A673 (cell line): ENCODE results near the gene UBE2E2.

Experiments
- CTCF ChIP-seq: fragments of 300-800, 200-600 bp; sonication (generic); conservative IDR thresholded peaks from 2 replicates; pipeline ENCODE4 v1.5.1; 2017; ENCODE audit warnings: low read depth, mild to moderate bottlenecking, antibody characterized with exemption, low read length, moderate library complexity, mixed read lengths
- EZH2 ChIP-seq: fragments of 200-600 bp; sonication (generic); IDR thresholded peaks from 2 replicates; pipeline ENCODE4 v1.6.1; 2017; ENCODE audit warnings: borderline replicate concordance, low read depth, mild to moderate bottlenecking, mixed read lengths, antibody characterized with exemption, low read length; ENCODE audit not compliant: poor library complexity, severe bottlenecking

DNA sequence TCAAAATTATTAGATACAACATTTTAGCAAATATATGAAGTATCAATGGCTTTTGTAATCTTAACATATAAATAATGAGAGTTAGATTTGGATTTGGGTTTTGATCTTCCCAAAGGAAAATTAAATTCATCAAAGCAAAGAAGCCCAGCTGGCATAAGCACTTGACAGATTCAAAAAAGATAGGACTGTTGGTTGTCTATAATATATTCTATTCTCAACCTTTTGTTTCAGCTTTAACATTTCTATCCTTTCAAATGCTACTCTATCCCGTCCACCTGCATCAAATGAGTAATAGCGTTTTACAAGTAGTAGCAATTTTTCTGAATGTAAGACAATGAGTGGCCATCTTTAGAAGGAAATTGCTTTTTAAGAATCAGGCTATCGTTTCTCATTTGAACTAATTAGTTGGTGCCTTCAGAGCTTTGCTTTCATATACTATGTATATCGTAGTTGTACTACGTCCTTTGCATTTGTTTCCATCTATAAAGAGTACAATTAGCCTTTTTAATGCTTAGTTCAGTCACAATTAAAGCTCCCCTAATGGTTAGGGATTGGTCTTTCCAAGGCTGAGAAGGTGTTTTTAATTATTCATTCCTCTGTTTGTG, 278.0 kb downstream of the UBE2E2 start:
- TF ChIP-seq CTCF, result no peak
- TF ChIP-seq EZH2, result no peak
